Gastrocnemius medialis (tissue), 4 donors: Measurements from ENCODE around the gene ACTA2.

Source experiments
- CTCF ChIP-seq, 5 experiments: fragments of 450-650 bp in 3 of 5; fragments of 200-600 bp in 2 of 5; sonication (generic) in 2 of 5; IDR thresholded peaks in 4 of 5; conservative IDR thresholded peaks in 1 of 5; 1 replicate in 4 of 5; 2 replicates in 1 of 5; pipeline ENCODE4 v1.5.1; 2016 to 2019; ENCODE audit warnings: antibody characterized with exemption in 5 of 5, mild to moderate bottlenecking in 3 of 5, moderate library complexity in 3 of 5
- POLR2A ChIP-seq, 2 donors: fragments of 450-650 bp; IDR thresholded peaks; one replicate each; pipeline ENCODE4 v1.6.1; 2017; ENCODE audit warnings: antibody characterized with exemption in 2 of 2, mild to moderate bottlenecking in 2 of 2, moderate library complexity in 2 of 2

- TF ChIP-seq CTCF (IDR thresholded peaks at IDR 0.05 in 4 of 5, conservative IDR thresholded peaks at IDR 0.05 in 1 of 5) (no peak), POLR2A (IDR thresholded peaks at IDR 0.05) (no peak)
These were observed 6.1 kb upstream of the ACTA2 start for GRCh38 chr10:88958721-88959120.
